C4-2B (cell line): ENCODE measurements around the gene MUC5B.

Experiments
- ZFX ChIP-seq: fragments of 450-650 bp; IDR thresholded peaks from 2 replicates; pipeline ENCODE4 v1.6.1; 2017
- TF ChIP-seq, protein P1 (sequence below): fragments of 450-650 bp; conservative IDR thresholded peaks from 2 replicates; pipeline ENCODE4 v1.5.1; 2017; ENCODE audit warnings: mild to moderate bottlenecking

DNA sequence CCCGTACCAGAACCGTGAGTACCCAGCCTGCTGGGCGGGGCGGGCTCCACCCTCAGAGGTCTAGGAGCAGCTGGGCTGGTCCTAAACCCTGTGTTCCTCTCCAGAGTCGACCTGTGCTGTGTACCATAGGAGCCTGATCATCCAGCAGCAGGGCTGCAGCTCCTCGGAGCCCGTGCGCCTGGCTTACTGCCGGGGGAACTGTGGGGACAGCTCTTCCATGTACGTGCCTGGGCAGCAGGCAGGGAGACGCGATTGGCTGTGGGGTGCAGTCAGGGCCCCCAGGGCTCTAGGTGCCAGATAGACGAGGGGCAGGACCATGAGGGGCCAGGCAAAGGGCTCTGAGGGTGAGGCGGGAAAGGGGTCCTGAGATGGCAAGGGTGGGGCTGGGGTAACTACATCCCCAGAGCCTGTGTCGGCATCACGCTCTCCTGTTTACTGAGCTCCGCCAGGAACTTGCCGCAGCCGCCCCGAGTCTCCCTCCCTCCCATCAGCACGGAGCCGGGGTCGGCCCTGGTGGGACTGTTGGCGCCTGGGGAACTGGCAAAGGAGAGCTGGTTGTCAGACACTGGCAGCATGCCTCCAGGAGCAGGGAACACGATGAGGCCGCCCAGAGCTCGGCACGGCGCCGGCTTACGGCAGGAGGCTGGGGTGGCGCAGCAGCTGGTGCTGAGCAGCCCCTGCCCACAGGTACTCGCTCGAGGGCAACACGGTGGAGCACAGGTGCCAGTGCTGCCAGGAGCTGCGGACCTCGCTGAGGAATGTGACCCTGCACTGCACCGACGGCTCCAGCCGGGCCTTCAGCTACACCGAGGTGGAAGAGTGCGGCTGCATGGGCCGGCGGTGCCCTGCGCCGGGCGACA is 22.9 kb upstream of the MUC5B start:
- TF ChIP-seq, protein P1, sequence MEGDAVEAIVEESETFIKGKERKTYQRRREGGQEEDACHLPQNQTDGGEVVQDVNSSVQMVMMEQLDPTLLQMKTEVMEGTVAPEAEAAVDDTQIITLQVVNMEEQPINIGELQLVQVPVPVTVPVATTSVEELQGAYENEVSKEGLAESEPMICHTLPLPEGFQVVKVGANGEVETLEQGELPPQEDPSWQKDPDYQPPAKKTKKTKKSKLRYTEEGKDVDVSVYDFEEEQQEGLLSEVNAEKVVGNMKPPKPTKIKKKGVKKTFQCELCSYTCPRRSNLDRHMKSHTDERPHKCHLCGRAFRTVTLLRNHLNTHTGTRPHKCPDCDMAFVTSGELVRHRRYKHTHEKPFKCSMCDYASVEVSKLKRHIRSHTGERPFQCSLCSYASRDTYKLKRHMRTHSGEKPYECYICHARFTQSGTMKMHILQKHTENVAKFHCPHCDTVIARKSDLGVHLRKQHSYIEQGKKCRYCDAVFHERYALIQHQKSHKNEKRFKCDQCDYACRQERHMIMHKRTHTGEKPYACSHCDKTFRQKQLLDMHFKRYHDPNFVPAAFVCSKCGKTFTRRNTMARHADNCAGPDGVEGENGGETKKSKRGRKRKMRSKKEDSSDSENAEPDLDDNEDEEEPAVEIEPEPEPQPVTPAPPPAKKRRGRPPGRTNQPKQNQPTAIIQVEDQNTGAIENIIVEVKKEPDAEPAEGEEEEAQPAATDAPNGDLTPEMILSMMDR = no peak
- no peak for TF ChIP-seq ZFX
